OCI-LY1 (cell line): ENCODE measurements around the gene EFEMP1.

Source experiments
- H2AFZ ChIP-seq: fragments of 200-600 bp; sonication (generic), shearing (Covaris generic); 2 replicates; pipeline ENCODE4 v1.6.0; 2014; ENCODE audit warnings: antibody characterized with exemption, mild to moderate bottlenecking, low read length
- H3F3A ChIP-seq: fragments of 200-600 bp; sonication (generic), shearing (Covaris generic); 2 replicates; pipeline ENCODE4 v1.6.0; 2014; ENCODE audit warnings: mild to moderate bottlenecking, antibody characterized with exemption, low read length, moderate library complexity; ENCODE audit not compliant: insufficient read depth
- H3K27ac ChIP-seq: fragments of 200-600 bp; sonication (generic); 2 replicates; pipeline ENCODE4 v1.5.1; 2014; ENCODE audit warnings: low read length, mixed run types, mild to moderate bottlenecking, low read depth; ENCODE audit not compliant: poor library complexity, severe bottlenecking
- H3K27me3 ChIP-seq: fragments of 200-600 bp; sonication (generic); 2 replicates; pipeline ENCODE4 v1.6.0; 2014; ENCODE audit warnings: antibody characterized with exemption, mild to moderate bottlenecking, low read length, moderate library complexity; ENCODE audit not compliant: insufficient read depth
- H3K36me3 ChIP-seq: fragments of 200-600 bp; sonication (generic); 2 replicates; pipeline ENCODE4 v1.6.1; 2014; ENCODE audit warnings: mild to moderate bottlenecking, antibody characterized with exemption, low read length, moderate library complexity, mixed read lengths; ENCODE audit not compliant: insufficient read depth
- H3K4me1 ChIP-seq: fragments of 200-600 bp; sonication (generic); 2 replicates; pipeline ENCODE4 v1.5.1; 2014; ENCODE audit warnings: mild to moderate bottlenecking, low read length, moderate library complexity; ENCODE audit not compliant: insufficient read depth, severe bottlenecking
- H3K4me2 ChIP-seq: fragments of 200-600 bp; sonication (generic), shearing (Covaris generic); 2 replicates; pipeline ENCODE4 v1.6.1; 2014; ENCODE audit warnings: low read length
- H3K4me3 ChIP-seq: fragments of 200-600 bp; sonication (generic); 2 replicates; pipeline ENCODE4 v1.5.1; 2014; ENCODE audit warnings: low read length, low read depth, mild to moderate bottlenecking, mixed read lengths; ENCODE audit not compliant: poor library complexity, severe bottlenecking
- H3K79me2 ChIP-seq: fragments of 200-600 bp; shearing (Covaris generic); 2 replicates; pipeline ENCODE4 v1.6.1; 2016; ENCODE audit warnings: mixed run types, low read length, mixed read lengths; ENCODE audit not compliant: insufficient read depth
- H3K9ac ChIP-seq: fragments of 200-600 bp; sonication (generic), shearing (Covaris generic); 2 replicates; pipeline ENCODE4 v1.6.1; 2014; ENCODE audit warnings: mild to moderate bottlenecking, low read length, mixed read lengths
- H3K9me2 ChIP-seq: fragments of 200-600 bp; sonication (generic), shearing (Covaris generic); 2 replicates; pipeline ENCODE4 v1.6.1; 2014; ENCODE audit warnings: low read depth, mild to moderate bottlenecking, low read length, mixed read lengths
- H3K9me3 ChIP-seq: fragments of 200-600 bp; shearing (Covaris generic); 2 replicates; pipeline ENCODE4 v1.6.1; 2014; ENCODE audit warnings: low read length, mixed read lengths
- H4K20me1 ChIP-seq: fragments of 200-600 bp; sonication (generic), shearing (Covaris generic); 2 replicates; pipeline ENCODE4 v1.6.0; 2016; ENCODE audit warnings: mild to moderate bottlenecking, low read length; ENCODE audit not compliant: insufficient read depth
- CTCF ChIP-seq: fragments of 200-600 bp; sonication (generic), shearing (Covaris generic); IDR thresholded peaks from 2 replicates; pipeline ENCODE4 v1.5.1; 2017; ENCODE audit warnings: mild to moderate bottlenecking, antibody characterized with exemption, low read length, moderate library complexity, mixed read lengths
- EZH2 ChIP-seq: fragments of 200-600 bp; sonication (generic), shearing (Covaris generic); IDR thresholded peaks from 2 replicates; pipeline ENCODE4 v1.8.0; 2017; ENCODE audit warnings: borderline replicate concordance, mixed run types, mild to moderate bottlenecking, antibody characterized with exemption, low read length, moderate library complexity, mixed read lengths

The EFEMP1 gene

GRCh38 chr2:55922291-55922907 is 1.2 kb downstream of the EFEMP1 start:
- H3K9me2 ChIP-seq: no peaks in the 10 kb centered on the region
- H3K27me3 ChIP-seq: no peaks in the 10 kb centered on the region
- no peaks in the 10 kb centered on the region for H3K4me1 ChIP-seq
- H3F3A ChIP-seq: no peaks in the 10 kb centered on the region
- no peak overlapping the region for H3K4me3 ChIP-seq
- H4K20me1 ChIP-seq: no peaks in the 10 kb centered on the region
- H3K4me2 ChIP-seq: no peak overlapping the region
- no peak overlapping the region for H3K9ac ChIP-seq
- no peak overlapping the region for H2AFZ ChIP-seq
- no peaks in the 10 kb centered on the region for H3K9me3 ChIP-seq
- no peaks in the 10 kb centered on the region for H3K79me2 ChIP-seq
- H3K27ac ChIP-seq: no peak overlapping the region
- no peak for TF ChIP-seq CTCF
- TF ChIP-seq EZH2: no peak
- no peaks in the 10 kb centered on the region for H3K36me3 ChIP-seq

DNA sequence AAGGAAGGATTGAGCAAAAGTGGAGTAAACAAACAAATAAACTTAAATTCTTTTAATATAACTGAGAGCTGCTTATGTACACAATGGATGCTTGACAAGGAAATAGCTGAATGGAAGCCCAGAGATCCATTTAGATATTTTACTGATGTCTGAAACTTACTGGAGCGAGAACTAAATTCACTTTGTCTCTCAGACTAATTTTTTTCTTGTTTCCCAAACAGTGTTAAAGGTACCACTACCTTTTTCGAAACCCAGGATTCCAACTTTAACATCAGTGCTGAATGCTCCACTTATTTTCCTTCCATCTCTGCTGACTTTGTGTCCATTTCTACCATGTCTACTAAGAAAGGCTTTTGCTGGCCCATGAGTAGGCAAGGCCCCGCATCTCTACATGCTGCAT is 4.0 kb downstream of the EFEMP1 start:
- no peaks in the 10 kb centered on the region for H3K79me2 ChIP-seq
- H3K36me3 ChIP-seq: no peaks in the 10 kb centered on the region
- H3K9ac ChIP-seq: no peak overlapping the region
- H3K4me3 ChIP-seq: no peak overlapping the region
- H3K9me2 ChIP-seq: no peaks in the 10 kb centered on the region
- H3K4me1 ChIP-seq: no peaks in the 10 kb centered on the region
- no peaks in the 10 kb centered on the region for H3F3A ChIP-seq
- H3K9me3 ChIP-seq: no peaks in the 10 kb centered on the region
- H2AFZ ChIP-seq: no peak overlapping the region
- no peaks in the 10 kb centered on the region for H4K20me1 ChIP-seq
- H3K27me3 ChIP-seq: no peaks in the 10 kb centered on the region
- H3K27ac ChIP-seq: no peak overlapping the region
- H3K4me2 ChIP-seq: no peak overlapping the region
- TF ChIP-seq EZH2: no peak
- TF ChIP-seq CTCF: no peak

- H2AFZ ChIP-seq: no peak overlapping the region
- H3K4me3 ChIP-seq: no peak overlapping the region
- no peak for TF ChIP-seq EZH2
- H3K4me1 ChIP-seq: no peaks in the 10 kb centered on the region
- no peaks in the 10 kb centered on the region for H3F3A ChIP-seq
- no peaks in the 10 kb centered on the region for H3K9me2 ChIP-seq
- no peaks in the 10 kb centered on the region for H3K9me3 ChIP-seq
- no peaks in the 10 kb centered on the region for H4K20me1 ChIP-seq
- H3K27me3 ChIP-seq: no peaks in the 10 kb centered on the region
- no peaks in the 10 kb centered on the region for H3K36me3 ChIP-seq
- no peak overlapping the region for H3K4me2 ChIP-seq
- H3K79me2 ChIP-seq: no peaks in the 10 kb centered on the region
- no peak overlapping the region for H3K9ac ChIP-seq
- no peak overlapping the region for H3K27ac ChIP-seq
These were observed 4.7 kb downstream of the EFEMP1 start for GRCh38 chr2:55918856-55919255.
